Measurements from ENCODE around the gene ADORA2B.

GRCh38 chr17:15930426-15930825 is 14.5 kb upstream of the ADORA2B start:
- TF ChIP-seq CTCF (IDR thresholded peaks at IDR 0.05), result no peak
- no peak for TF ChIP-seq POLR2A (IDR thresholded peaks at IDR 0.05)
